Stimulated activated effector memory CD8-positive, alpha-beta T cell treated with anti-CD3 and anti-CD28 coated beads, Interleukin-12 subunit alpha, Interleukin-12 subunit beta, amount 100 ng/mL, for 72 hours (primary cell): ENCODE data around the gene PRCC.

Experiments
- ATAC-seq: fragments of 150-1000 bp; cut with Tn5 transposase; 2 replicates; pipeline ENCODE4 v1.10.0; 2021
- DNase-seq, 2 donors: peaks; one replicate each; pipeline ENCODE4 v3.0.0; 2021 to 2022; ENCODE audit warnings: low spot score in 2 of 2
- H3K27ac Mint-ChIP-seq: one replicate; pipeline ENCODE4 v1.8.0; 2022; ENCODE audit warnings: mild to moderate bottlenecking, mixed read lengths
- H3K36me3 Mint-ChIP-seq: one replicate; pipeline ENCODE4 v1.8.0; 2022; ENCODE audit warnings: mild to moderate bottlenecking, mixed read lengths
- H3K4me1 Mint-ChIP-seq: one replicate; pipeline ENCODE4 v1.8.0; 2022; ENCODE audit warnings: mixed read lengths
- H3K4me3 Mint-ChIP-seq: one replicate; pipeline ENCODE4 v1.8.0; 2022; ENCODE audit warnings: mild to moderate bottlenecking, mixed read lengths
- H3K9me3 Mint-ChIP-seq: one replicate; pipeline ENCODE4 v1.8.0; 2022; ENCODE audit warnings: mixed read lengths

Gene PRCC

GRCh38 chr1:156767879-156768604 is 707 bp downstream of the PRCC start:
- Mint-ChIP-seq H3K27ac (no peak overlapping the region), H3K36me3 (peaks cover 37% of the 10 kb centered on the region), H3K4me3 (no peak overlapping the region), H3K9me3 (no peaks in the 10 kb centered on the region), H3K4me1 (peaks cover 42% of the 10 kb centered on the region)
- DNase-seq (peak; percentile 43 to 82), ATAC-seq (peak; percentile 22)

GRCh38 chr1:156768610-156769295 is 1.4 kb downstream of the PRCC start:
- DNase-seq (no peak), ATAC-seq (no peak)
- Mint-ChIP-seq H3K27ac (no peak overlapping the region), H3K4me3 (no peak overlapping the region), H3K36me3 (peaks cover 44% of the 10 kb centered on the region), H3K9me3 (no peaks in the 10 kb centered on the region), H3K4me1 (peaks cover 49% of the 10 kb centered on the region)

- ATAC-seq (no peak), DNase-seq (no peak)
- H3K27ac Mint-ChIP-seq: peak overlapping the region; percentile 42
- H3K4me1 Mint-ChIP-seq: peaks cover 68% of the 10 kb centered on the region
- H3K9me3 Mint-ChIP-seq: no peaks in the 10 kb centered on the region
- H3K36me3 Mint-ChIP-seq: peaks cover 77% of the 10 kb centered on the region
- no peak overlapping the region for H3K4me3 Mint-ChIP-seq
These were observed 4.9 kb downstream of the PRCC start for GRCh38 chr1:156772222-156772621.

- Mint-ChIP-seq H3K4me1 (peaks cover 75% of the 10 kb centered on the region), H3K4me3 (no peak overlapping the region), H3K27ac (peak overlapping the region; percentile 42), H3K36me3 (peaks cover 84% of the 10 kb centered on the region), H3K9me3 (no peaks in the 10 kb centered on the region)
- DNase-seq: no peak
- ATAC-seq: no peak
These were observed 5.6 kb downstream of the PRCC start for GRCh38 chr1:156772728-156773497.

- Mint-ChIP-seq H3K9me3 (no peaks in the 10 kb centered on the region), H3K4me3 (no peak overlapping the region), H3K4me1 (peaks cover 76% of the 10 kb centered on the region), H3K27ac (no peak overlapping the region), H3K36me3 (peaks cover 89% of the 10 kb centered on the region)
- DNase-seq (no peak), ATAC-seq (peak; percentile 77)
These were observed 6.3 kb downstream of the PRCC start for GRCh38 chr1:156773607-156774006.

GRCh38 chr1:156775799-156776198 is 8.5 kb downstream of the PRCC start:
- Mint-ChIP-seq H3K4me3 (peak overlapping the region; percentile 8), H3K4me1 (peaks cover 58% of the 10 kb centered on the region), H3K9me3 (no peaks in the 10 kb centered on the region), H3K27ac (peak overlapping the region; percentile 10), H3K36me3 (peaks cover 89% of the 10 kb centered on the region)
- ATAC-seq (peak; percentile 83), DNase-seq (no peak)

GRCh38 chr1:156776942-156777341 is 9.6 kb downstream of the PRCC start:
- DNase-seq (no peak), ATAC-seq (no peak)
- Mint-ChIP-seq H3K4me3 (no peak overlapping the region), H3K36me3 (peaks cover 89% of the 10 kb centered on the region), H3K27ac (peak overlapping the region; percentile 10), H3K4me1 (peaks cover 61% of the 10 kb centered on the region), H3K9me3 (no peaks in the 10 kb centered on the region)

GRCh38 chr1:156777573-156777972 is 10.2 kb downstream of the PRCC start:
- ATAC-seq: no peak

GRCh38 chr1:156781585-156782186 is 14.4 kb downstream of the PRCC start:
- peak overlapping the region; percentile 67 for H3K27ac Mint-ChIP-seq
- DNase-seq (no peak), ATAC-seq (peak; percentile 59)
- no peaks in the 10 kb centered on the region for H3K9me3 Mint-ChIP-seq
- peaks cover 90% of the 10 kb centered on the region for H3K36me3 Mint-ChIP-seq
- H3K4me3 Mint-ChIP-seq: no peak overlapping the region
- peaks cover 38% of the 10 kb centered on the region for H3K4me1 Mint-ChIP-seq

More at GRCh38 chr1:156777573-156777972, 10.2 kb downstream of the PRCC start:
- H3K4me3 Mint-ChIP-seq: no peak overlapping the region
- peak overlapping the region; percentile 10 for H3K27ac Mint-ChIP-seq
- no peak for DNase-seq
- no peaks in the 10 kb centered on the region for H3K9me3 Mint-ChIP-seq
- peaks cover 58% of the 10 kb centered on the region for H3K4me1 Mint-ChIP-seq
- H3K36me3 Mint-ChIP-seq: peaks cover 89% of the 10 kb centered on the region

- Mint-ChIP-seq H3K9me3 (no peaks in the 10 kb centered on the region), H3K27ac (no peak overlapping the region), H3K4me1 (peaks cover 21% of the 10 kb centered on the region), H3K36me3 (peaks cover 99% of the 10 kb centered on the region), H3K4me3 (no peak overlapping the region)
- no peak for ATAC-seq
- no peak for DNase-seq
These were observed 18.1 kb downstream of the PRCC start for GRCh38 chr1:156785458-156785857.

GRCh38 chr1:156786640-156787039 is 19.3 kb downstream of the PRCC start:
- Mint-ChIP-seq H3K4me3 (no peak overlapping the region), H3K4me1 (peaks cover 11% of the 10 kb centered on the region), H3K27ac (no peak overlapping the region), H3K36me3 (peaks cover 96% of the 10 kb centered on the region), H3K9me3 (no peaks in the 10 kb centered on the region)
- no peak for ATAC-seq
- no peak for DNase-seq

GRCh38 chr1:156788136-156788535 is 20.8 kb downstream of the PRCC start:
- H3K4me1 Mint-ChIP-seq: peaks cover 6% of the 10 kb centered on the region
- ATAC-seq (no peak), DNase-seq (no peak)
- H3K4me3 Mint-ChIP-seq: no peak overlapping the region
- no peak overlapping the region for H3K27ac Mint-ChIP-seq
- H3K9me3 Mint-ChIP-seq: no peaks in the 10 kb centered on the region
- peaks cover 96% of the 10 kb centered on the region for H3K36me3 Mint-ChIP-seq

GRCh38 chr1:156789621-156790318 is 22.4 kb downstream of the PRCC start:
- no peaks in the 10 kb centered on the region for H3K9me3 Mint-ChIP-seq
- peak overlapping the region; percentile 9 for H3K27ac Mint-ChIP-seq
- ATAC-seq: no peak
- H3K4me3 Mint-ChIP-seq: no peak overlapping the region
- no peak for DNase-seq
- peaks cover 6% of the 10 kb centered on the region for H3K4me1 Mint-ChIP-seq
- H3K36me3 Mint-ChIP-seq: peaks cover 96% of the 10 kb centered on the region

- DNase-seq (no peak), ATAC-seq (no peak)
- Mint-ChIP-seq H3K27ac (no peak overlapping the region), H3K9me3 (no peaks in the 10 kb centered on the region), H3K4me1 (no peaks in the 10 kb centered on the region), H3K36me3 (peaks cover 97% of the 10 kb centered on the region), H3K4me3 (no peak overlapping the region)
These were observed 27.4 kb downstream of the PRCC start for GRCh38 chr1:156794506-156795373.
